Activated naive CD4-positive, alpha-beta T cell (primary cell): ENCODE data around the gene CNKSR3.

Experiments used
- DNase-seq, 4 experiments: peaks; one replicate each; lab custom pipeline; 2025; lab: John Stamatoyannopoulos, UW

CNKSR3 gene

GRCh38 chr6:154479351-154479769 is 31.1 kb downstream of the CNKSR3 start:
- no peak for DNase-seq

- DNase-seq = no peak
Observed at GRCh38 chr6:154478701-154479060, 31.8 kb downstream of the CNKSR3 start.

- DNase-seq = no peak
Observed at GRCh38 chr6:154478021-154478700, 32.3 kb downstream of the CNKSR3 start.

GRCh38 chr6:154476494-154476893 is 34.0 kb downstream of the CNKSR3 start:
- no peak for DNase-seq

- no peak for DNase-seq
Observed at GRCh38 chr6:154474648-154475428, 35.6 kb downstream of the CNKSR3 start.

- no peak for DNase-seq
Observed at GRCh38 chr6:154473324-154473723, 37.2 kb downstream of the CNKSR3 start.

GRCh38 chr6:154471609-154472362 is 38.7 kb downstream of the CNKSR3 start:
- no peak for DNase-seq

GRCh38 chr6:154469306-154469935 is 41.1 kb downstream of the CNKSR3 start:
- DNase-seq = no peak

GRCh38 chr6:154468760-154469159 is 41.7 kb downstream of the CNKSR3 start:
- no peak for DNase-seq

- DNase-seq = no peak
Observed at GRCh38 chr6:154466971-154467679, 43.4 kb downstream of the CNKSR3 start.

- DNase-seq = no peak
Observed at GRCh38 chr6:154466139-154466538, 44.3 kb downstream of the CNKSR3 start.

GRCh38 chr6:154463573-154464419 is 46.7 kb downstream of the CNKSR3 start:
- no peak for DNase-seq

- no peak for DNase-seq
Observed at GRCh38 chr6:154462425-154462824, 48.1 kb downstream of the CNKSR3 start.

GRCh38 chr6:154461348-154461747 is 49.1 kb downstream of the CNKSR3 start:
- no peak for DNase-seq

- DNase-seq = no peak
Observed at GRCh38 chr6:154460306-154461071, 50.0 kb downstream of the CNKSR3 start.

- DNase-seq = no peak
Observed at GRCh38 chr6:154459513-154459912, 51.0 kb downstream of the CNKSR3 start.

GRCh38 chr6:154458565-154459470 is 51.7 kb downstream of the CNKSR3 start:
- DNase-seq = no peak

GRCh38 chr6:154457881-154458284 is 52.6 kb downstream of the CNKSR3 start:
- no peak for DNase-seq
